IPS-15b (cell line): ENCODE data around the gene BSG.

ENCODE experiments used
- H3K27me3 ChIP-seq: one replicate; pipeline ENCODE4 v1.6.1; 2013; ENCODE audit warnings: low read length; ENCODE audit not compliant: control insufficient read depth, insufficient read depth
- H3K36me3 ChIP-seq: one replicate; pipeline ENCODE4 v1.6.1; 2013; ENCODE audit warnings: low read length; ENCODE audit not compliant: control insufficient read depth, insufficient read depth
- H3K4me1 ChIP-seq: one replicate; pipeline ENCODE4 v1.6.1; 2013; ENCODE audit warnings: mild to moderate bottlenecking, low read length; ENCODE audit not compliant: control insufficient read depth, insufficient read depth
- H3K4me3 ChIP-seq: one replicate; pipeline ENCODE4 v1.5.1; 2013; ENCODE audit warnings: low read depth, low read length
- H3K9ac ChIP-seq: one replicate; pipeline ENCODE4 v1.6.1; 2013; ENCODE audit warnings: low read depth, mild to moderate bottlenecking, low read length
- H3K9me3 ChIP-seq: one replicate; pipeline ENCODE4 v1.6.1; 2013; ENCODE audit warnings: mild to moderate bottlenecking, low read length; ENCODE audit not compliant: control insufficient read depth, insufficient read depth

BSG gene

GRCh38 chr19:533364-534058 lies 38.9 kb upstream of the BSG start:
- peaks cover 33% of the 10 kb centered on the region for H3K36me3 ChIP-seq
- no peaks in the 10 kb centered on the region for H3K9me3 ChIP-seq
- peak overlapping the region; percentile 76 for H3K9ac ChIP-seq
- peak overlapping the region; percentile 78 for H3K4me3 ChIP-seq
- H3K27me3 ChIP-seq = no peaks in the 10 kb centered on the region
- peaks cover 3% of the 10 kb centered on the region for H3K4me1 ChIP-seq

GRCh38 chr19:534088-534487 lies 38.3 kb upstream of the BSG start:
- Histone ChIP-seq H3K4me1 (peaks cover 3% of the 10 kb centered on the region), H3K9ac (no peak overlapping the region), H3K36me3 (peaks cover 39% of the 10 kb centered on the region), H3K9me3 (no peaks in the 10 kb centered on the region), H3K4me3 (no peak overlapping the region), H3K27me3 (no peaks in the 10 kb centered on the region)

- peaks cover 3% of the 10 kb centered on the region for H3K4me1 ChIP-seq
Measured at GRCh38 chr19:535017-535835, 37.2 kb upstream of the BSG start.

GRCh38 chr19:536031-536880 lies 36.1 kb upstream of the BSG start:
- Histone ChIP-seq H3K4me3 (no peak overlapping the region), H3K4me1 (peaks cover 3% of the 10 kb centered on the region), H3K9me3 (no peaks in the 10 kb centered on the region), H3K9ac (no peak overlapping the region), H3K36me3 (peaks cover 49% of the 10 kb centered on the region), H3K27me3 (no peaks in the 10 kb centered on the region)

More at GRCh38 chr19:535017-535835, 37.2 kb upstream of the BSG start:
- Histone ChIP-seq H3K9me3 (no peaks in the 10 kb centered on the region), H3K36me3 (peaks cover 45% of the 10 kb centered on the region), H3K9ac (no peak overlapping the region), H3K27me3 (no peaks in the 10 kb centered on the region), H3K4me3 (no peak overlapping the region)

- H3K4me1 ChIP-seq = peaks cover 3% of the 10 kb centered on the region
- no peak overlapping the region for H3K9ac ChIP-seq
- no peak overlapping the region for H3K4me3 ChIP-seq
- H3K27me3 ChIP-seq = no peaks in the 10 kb centered on the region
- peaks cover 54% of the 10 kb centered on the region for H3K36me3 ChIP-seq
- no peaks in the 10 kb centered on the region for H3K9me3 ChIP-seq
Measured at GRCh38 chr19:536881-537404, 35.5 kb upstream of the BSG start.

GRCh38 chr19:538641-539428 lies 33.6 kb upstream of the BSG start:
- H3K36me3 ChIP-seq = peaks cover 59% of the 10 kb centered on the region
- no peaks in the 10 kb centered on the region for H3K4me1 ChIP-seq
- H3K9me3 ChIP-seq = no peaks in the 10 kb centered on the region
- H3K9ac ChIP-seq = no peak overlapping the region
- no peaks in the 10 kb centered on the region for H3K27me3 ChIP-seq
- no peak overlapping the region for H3K4me3 ChIP-seq

GRCh38 chr19:539429-540030 lies 32.9 kb upstream of the BSG start:
- Histone ChIP-seq H3K36me3 (peaks cover 59% of the 10 kb centered on the region), H3K27me3 (no peaks in the 10 kb centered on the region), H3K9me3 (no peaks in the 10 kb centered on the region), H3K9ac (no peak overlapping the region), H3K4me3 (no peak overlapping the region), H3K4me1 (no peaks in the 10 kb centered on the region)

GRCh38 chr19:540867-541637 lies 31.3 kb upstream of the BSG start:
- H3K4me3 ChIP-seq = no peak overlapping the region
- peaks cover 45% of the 10 kb centered on the region for H3K36me3 ChIP-seq
- no peaks in the 10 kb centered on the region for H3K27me3 ChIP-seq
- H3K4me1 ChIP-seq = no peaks in the 10 kb centered on the region
- H3K9ac ChIP-seq = no peak overlapping the region
- no peaks in the 10 kb centered on the region for H3K9me3 ChIP-seq

- Histone ChIP-seq H3K4me1 (no peaks in the 10 kb centered on the region), H3K9me3 (no peaks in the 10 kb centered on the region), H3K27me3 (no peaks in the 10 kb centered on the region), H3K9ac (no peak overlapping the region), H3K4me3 (no peak overlapping the region), H3K36me3 (peaks cover 38% of the 10 kb centered on the region)
Measured at GRCh38 chr19:541699-542098, 30.7 kb upstream of the BSG start.

- Histone ChIP-seq H3K9ac (no peak overlapping the region), H3K4me3 (no peak overlapping the region), H3K4me1 (no peaks in the 10 kb centered on the region), H3K9me3 (no peaks in the 10 kb centered on the region), H3K27me3 (no peaks in the 10 kb centered on the region), H3K36me3 (peaks cover 35% of the 10 kb centered on the region)
Measured at GRCh38 chr19:542173-542866, 30.1 kb upstream of the BSG start.
